Measurements from ENCODE around the gene NRDC. TPM values are rescaled to one million over a fixed set of nuclear protein-coding genes. Genes with fewer than 3 reads are reported as not detected.

The NRDC gene
- polyA plus RNA-seq, 4 donors, result 55.7 to 90.7 (median 79.3) TPM

DNA sequence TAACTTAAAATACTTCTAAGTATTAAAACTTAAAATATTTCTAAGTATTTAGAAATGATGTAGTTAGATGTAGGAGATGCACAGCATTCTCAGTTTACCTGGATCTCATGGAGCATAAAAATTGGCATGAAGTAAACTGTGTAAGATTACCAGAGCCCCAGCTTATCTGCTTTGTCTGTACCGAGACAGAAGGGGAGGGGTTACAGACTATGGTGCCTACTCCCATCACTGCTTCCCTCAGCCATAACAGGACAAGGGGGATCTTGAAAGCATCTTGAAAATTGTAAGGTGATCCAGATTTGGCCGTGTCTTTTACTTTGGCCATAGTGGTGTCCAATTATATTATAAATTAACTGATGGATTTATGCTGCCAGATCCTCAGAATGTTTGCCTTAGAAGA is 18.8 kb downstream of the NRDC start:
- no peaks in the 10 kb centered on the region for H3K9me3 ChIP-seq (ENCODE audit: control insufficient read depth in 2 of 2, insufficient read depth in 1 of 2, low read depth in 1 of 2, low read length in 1 of 2)
- 77 to 89% (median 79%) methylated on average over 2 of the region's 2 CpGs for WGBS, 3 donors
- H3K27me3 ChIP-seq (ENCODE audit: control insufficient read depth in 3 of 3, insufficient read depth in 3 of 3, low read length in 3 of 3), result no peaks in the 10 kb centered on the region
- no peaks in the 10 kb centered on the region for H3K4me1 ChIP-seq (ENCODE audit: control insufficient read depth in 3 of 3, insufficient read depth in 2 of 3, low read depth in 1 of 3, low read length in 2 of 3)
- FAIRE-seq (no peak), DNase-seq (no peak)
- H3K4me3 ChIP-seq (ENCODE audit: low read depth in 1 of 3, low read length in 3 of 3), result no peak overlapping the region
- peaks cover 0 to 16% (median 3%) of the 10 kb centered on the region in 3 donors for H3K36me3 ChIP-seq (ENCODE audit: control insufficient read depth in 3 of 3, insufficient read depth in 2 of 3, low read depth in 1 of 3, low read length in 3 of 3)
- no peak overlapping the region for H3K27ac ChIP-seq (ENCODE audit: low read depth in 1 of 3, low read length in 2 of 3)

DNA sequence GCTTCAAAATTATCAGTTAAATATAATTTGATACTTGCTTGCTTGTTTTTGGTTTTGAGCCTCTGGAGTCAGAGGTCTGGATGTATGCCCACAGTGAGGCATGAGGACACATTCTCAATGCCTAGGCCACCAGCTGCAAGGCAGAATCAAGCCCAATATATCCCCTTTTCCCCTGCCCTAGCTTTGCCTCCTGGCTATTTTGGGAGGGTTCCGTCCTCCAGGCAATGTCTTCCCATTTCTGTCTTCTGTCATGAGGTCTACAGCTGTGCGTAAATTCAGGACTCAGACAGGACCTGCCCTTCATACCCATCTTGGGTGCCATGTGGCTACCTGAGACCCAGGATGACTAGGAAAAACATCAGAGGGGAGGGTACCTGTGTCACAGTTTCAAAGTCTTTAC is 19.2 kb downstream of the NRDC start:
- Histone ChIP-seq H3K27ac (ENCODE audit: low read depth in 1 of 3, low read length in 2 of 3) (no peak overlapping the region), H3K4me1 (ENCODE audit: control insufficient read depth in 3 of 3, insufficient read depth in 2 of 3, low read depth in 1 of 3, low read length in 2 of 3) (no peaks in the 10 kb centered on the region), H3K9me3 (ENCODE audit: control insufficient read depth in 2 of 2, insufficient read depth in 1 of 2, low read depth in 1 of 2, low read length in 1 of 2) (no peaks in the 10 kb centered on the region), H3K36me3 (ENCODE audit: control insufficient read depth in 3 of 3, insufficient read depth in 2 of 3, low read depth in 1 of 3, low read length in 3 of 3) (peaks cover 0 to 17% (median 3%) of the 10 kb centered on the region in 3 donors), H3K27me3 (ENCODE audit: control insufficient read depth in 3 of 3, insufficient read depth in 3 of 3, low read length in 3 of 3) (no peaks in the 10 kb centered on the region), H3K4me3 (ENCODE audit: low read depth in 1 of 3, low read length in 3 of 3) (no peak overlapping the region)
- 94 to 100% (median 100%) methylated on average over 2 of the region's 2 CpGs for WGBS, 3 donors
- DNase-seq (no peak), FAIRE-seq (no peak)

- Histone ChIP-seq H3K4me1 (ENCODE audit: control insufficient read depth in 3 of 3, insufficient read depth in 2 of 3, low read depth in 1 of 3, low read length in 2 of 3) (peaks cover 0 to 1% (median 0%) of the 10 kb centered on the region in 3 donors), H3K27ac (ENCODE audit: low read depth in 1 of 3, low read length in 2 of 3) (no peak overlapping the region), H3K36me3 (ENCODE audit: control insufficient read depth in 3 of 3, insufficient read depth in 2 of 3, low read depth in 1 of 3, low read length in 3 of 3) (peaks cover 0 to 18% (median 3%) of the 10 kb centered on the region in 3 donors), H3K4me3 (ENCODE audit: low read depth in 1 of 3, low read length in 3 of 3) (no peak overlapping the region), H3K27me3 (ENCODE audit: control insufficient read depth in 3 of 3, insufficient read depth in 3 of 3, low read length in 3 of 3) (no peaks in the 10 kb centered on the region), H3K9me3 (ENCODE audit: control insufficient read depth in 2 of 2, insufficient read depth in 1 of 2, low read depth in 1 of 2, low read length in 1 of 2) (no peaks in the 10 kb centered on the region)
- DNase-seq (no peak), FAIRE-seq (no peak)
- WGBS, 3 donors, result 83 to 89% (median 87%) methylated on average over 1 of the region's 1 CpG
Measured at GRCh38 chr1:51858892-51859291, 19.6 kb downstream of the NRDC start.

- Histone ChIP-seq H3K4me3 (ENCODE audit: low read depth in 1 of 3, low read length in 3 of 3) (no peak overlapping the region), H3K4me1 (ENCODE audit: control insufficient read depth in 3 of 3, insufficient read depth in 2 of 3, low read depth in 1 of 3, low read length in 2 of 3) (peaks cover 0 to 5% (median 0%) of the 10 kb centered on the region in 3 donors), H3K9me3 (ENCODE audit: control insufficient read depth in 2 of 2, insufficient read depth in 1 of 2, low read depth in 1 of 2, low read length in 1 of 2) (no peaks in the 10 kb centered on the region), H3K36me3 (ENCODE audit: control insufficient read depth in 3 of 3, insufficient read depth in 2 of 3, low read depth in 1 of 3, low read length in 3 of 3) (peaks cover 0 to 10% (median 3%) of the 10 kb centered on the region in 3 donors), H3K27ac (ENCODE audit: low read depth in 1 of 3, low read length in 2 of 3) (no peak overlapping the region), H3K27me3 (ENCODE audit: control insufficient read depth in 3 of 3, insufficient read depth in 3 of 3, low read length in 3 of 3) (no peaks in the 10 kb centered on the region)
- FAIRE-seq (no peak), DNase-seq (no peak)
Measured at GRCh38 chr1:51856745-51857144, 21.8 kb downstream of the NRDC start.

GRCh38 chr1:51855624-51856023 is 22.9 kb downstream of the NRDC start:
- DNase-seq, result no peak
- no peak overlapping the region for H3K27ac ChIP-seq (ENCODE audit: low read depth in 1 of 3, low read length in 2 of 3)
- 98 to 99% (median 99%) methylated on average over 3 of the region's 3 CpGs for WGBS, 3 donors
- no peak overlapping the region for H3K4me3 ChIP-seq (ENCODE audit: low read depth in 1 of 3, low read length in 3 of 3)
- H3K36me3 ChIP-seq (ENCODE audit: control insufficient read depth in 3 of 3, insufficient read depth in 2 of 3, low read depth in 1 of 3, low read length in 3 of 3), result peaks cover 0 to 10% (median 3%) of the 10 kb centered on the region in 3 donors
- no peaks in the 10 kb centered on the region for H3K27me3 ChIP-seq (ENCODE audit: control insufficient read depth in 3 of 3, insufficient read depth in 3 of 3, low read length in 3 of 3)
- H3K9me3 ChIP-seq (ENCODE audit: control insufficient read depth in 2 of 2, insufficient read depth in 1 of 2, low read depth in 1 of 2, low read length in 1 of 2), result no peaks in the 10 kb centered on the region
- peaks cover 0 to 5% (median 0%) of the 10 kb centered on the region in 3 donors for H3K4me1 ChIP-seq (ENCODE audit: control insufficient read depth in 3 of 3, insufficient read depth in 2 of 3, low read depth in 1 of 3, low read length in 2 of 3)
- FAIRE-seq, result no peak

DNA sequence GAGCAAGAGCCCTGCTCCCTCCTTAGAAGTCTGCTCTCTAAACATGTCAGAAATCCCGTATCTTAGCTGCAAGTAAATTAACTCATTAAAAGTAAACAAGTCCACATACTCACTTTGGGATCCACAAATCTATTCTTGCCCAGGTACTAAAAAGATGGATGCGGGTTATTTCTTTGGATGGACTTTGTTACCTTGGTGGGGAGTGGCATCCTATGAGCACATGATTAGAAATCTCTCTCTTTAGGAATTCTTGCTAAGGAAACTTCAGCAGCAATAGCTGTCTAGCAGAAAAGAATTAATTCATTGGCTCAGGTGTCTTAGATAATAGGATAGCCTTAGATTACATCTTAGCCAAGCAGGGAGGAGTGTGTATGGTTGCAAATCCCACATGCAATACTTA is 25.2 kb downstream of the NRDC start:
- Histone ChIP-seq H3K4me1 (ENCODE audit: control insufficient read depth in 3 of 3, insufficient read depth in 2 of 3, low read depth in 1 of 3, low read length in 2 of 3) (peaks cover 0 to 5% (median 0%) of the 10 kb centered on the region in 3 donors), H3K4me3 (ENCODE audit: low read depth in 1 of 3, low read length in 3 of 3) (no peak overlapping the region), H3K27ac (ENCODE audit: low read depth in 1 of 3, low read length in 2 of 3) (peak overlapping the region in 1 of 3 donors; percentile 39), H3K27me3 (ENCODE audit: control insufficient read depth in 3 of 3, insufficient read depth in 3 of 3, low read length in 3 of 3) (no peaks in the 10 kb centered on the region), H3K9me3 (ENCODE audit: control insufficient read depth in 2 of 2, insufficient read depth in 1 of 2, low read depth in 1 of 2, low read length in 1 of 2) (no peaks in the 10 kb centered on the region), H3K36me3 (ENCODE audit: control insufficient read depth in 3 of 3, insufficient read depth in 2 of 3, low read depth in 1 of 3, low read length in 3 of 3) (peaks cover 0 to 8% (median 3%) of the 10 kb centered on the region in 3 donors)
- WGBS, 3 donors, result 15 to 61% (median 36%) methylated on average over 2 of the region's 2 CpGs
- peak; percentile 65 to 79 for DNase-seq
- FAIRE-seq, result no peak

- no peak for DNase-seq
- no peak for FAIRE-seq
- Histone ChIP-seq H3K27me3 (ENCODE audit: control insufficient read depth in 3 of 3, insufficient read depth in 3 of 3, low read length in 3 of 3) (no peaks in the 10 kb centered on the region), H3K9me3 (ENCODE audit: control insufficient read depth in 2 of 2, insufficient read depth in 1 of 2, low read depth in 1 of 2, low read length in 1 of 2) (no peaks in the 10 kb centered on the region), H3K27ac (ENCODE audit: low read depth in 1 of 3, low read length in 2 of 3) (no peak overlapping the region), H3K4me3 (ENCODE audit: low read depth in 1 of 3, low read length in 3 of 3) (no peak overlapping the region), H3K36me3 (ENCODE audit: control insufficient read depth in 3 of 3, insufficient read depth in 2 of 3, low read depth in 1 of 3, low read length in 3 of 3) (peaks cover 0 to 15% (median 3%) of the 10 kb centered on the region in 3 donors), H3K4me1 (ENCODE audit: control insufficient read depth in 3 of 3, insufficient read depth in 2 of 3, low read depth in 1 of 3, low read length in 2 of 3) (peaks cover 0 to 5% (median 0%) of the 10 kb centered on the region in 3 donors)
- WGBS, 3 donors, result 82 to 94% (median 92%) methylated on average over 5 of the region's 5 CpGs
Measured at GRCh38 chr1:51851882-51852396, 26.6 kb downstream of the NRDC start.

DNA sequence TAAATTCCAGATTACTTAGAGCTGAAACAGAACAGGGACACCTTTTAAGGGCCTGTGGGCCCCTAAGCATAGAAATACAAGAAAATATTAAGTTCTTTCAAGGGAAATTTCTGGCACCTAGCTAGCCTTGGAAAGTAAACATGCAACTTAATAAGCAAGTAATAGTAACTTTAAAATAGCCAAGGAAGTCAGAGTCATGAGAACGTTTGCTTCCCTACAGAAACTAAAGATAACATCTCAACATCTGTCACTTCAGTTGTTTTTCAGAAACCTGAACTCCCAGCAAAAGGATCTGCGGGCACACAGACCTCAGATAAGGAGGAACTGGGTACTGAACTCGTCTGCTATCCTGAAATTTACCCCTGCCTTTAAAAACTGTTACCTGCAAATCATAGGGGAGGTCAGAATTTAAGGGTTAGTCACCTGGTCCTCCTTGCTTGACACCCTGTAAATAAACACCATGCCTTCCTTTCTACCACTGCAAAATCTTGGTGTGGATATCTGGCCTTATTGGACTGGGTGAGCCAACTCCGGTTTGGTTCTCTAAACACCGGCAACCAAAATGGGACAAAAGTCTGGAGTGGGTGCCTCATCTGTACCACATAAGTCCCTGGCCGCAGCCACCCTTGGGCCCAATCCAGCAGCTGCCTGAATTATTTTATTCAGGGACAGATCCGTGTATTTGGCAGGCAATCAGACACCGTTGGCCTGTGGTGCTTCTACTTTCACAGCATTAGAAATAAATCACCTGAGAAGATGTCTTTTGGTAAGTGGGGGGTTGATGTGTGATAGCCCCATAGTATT is 27.9 kb downstream of the NRDC start:
- Histone ChIP-seq H3K4me3 (ENCODE audit: low read depth in 1 of 3, low read length in 3 of 3) (no peak overlapping the region), H3K36me3 (ENCODE audit: control insufficient read depth in 3 of 3, insufficient read depth in 2 of 3, low read depth in 1 of 3, low read length in 3 of 3) (peaks cover 0 to 13% (median 3%) of the 10 kb centered on the region in 3 donors), H3K4me1 (ENCODE audit: control insufficient read depth in 3 of 3, insufficient read depth in 2 of 3, low read depth in 1 of 3, low read length in 2 of 3) (peaks cover 0 to 5% (median 0%) of the 10 kb centered on the region in 3 donors), H3K9me3 (ENCODE audit: control insufficient read depth in 2 of 2, insufficient read depth in 1 of 2, low read depth in 1 of 2, low read length in 1 of 2) (no peaks in the 10 kb centered on the region), H3K27ac (ENCODE audit: low read depth in 1 of 3, low read length in 2 of 3) (no peak overlapping the region), H3K27me3 (ENCODE audit: control insufficient read depth in 3 of 3, insufficient read depth in 3 of 3, low read length in 3 of 3) (no peaks in the 10 kb centered on the region)
- FAIRE-seq, result no peak
- WGBS, 3 donors, result 62 to 69% (median 66%) methylated on average over 8 of the region's 8 CpGs
- no peak for DNase-seq
